HCT116 (cell line): ENCODE results near the gene SEMA3B.

Experiments
- EGR1 ChIP-seq: IDR thresholded peaks from 2 replicates; pipeline ENCODE4 v1.6.1; 2012; ENCODE audit warnings: low read depth
- EZH2 ChIP-seq: fragments of 200-600 bp; sonication (generic); IDR thresholded peaks from 2 replicates; pipeline ENCODE4 v1.6.1; 2017; ENCODE audit warnings: antibody characterized with exemption, mixed run types
- EZH2phosphoT487 ChIP-seq: fragments of 200-600 bp; IDR thresholded peaks from 2 replicates; pipeline ENCODE4 v1.6.1; 2018; ENCODE audit warnings: antibody characterized with exemption, borderline replicate concordance
- POLR2A ChIP-seq: IDR thresholded peaks from 2 replicates; pipeline ENCODE4 v1.7.0; 2011; ENCODE audit warnings: borderline replicate concordance; ENCODE audit not compliant: insufficient read depth, insufficient read length; ENCODE audit errors: extremely low read depth
- POLR2AphosphoS5 ChIP-seq: IDR thresholded peaks from 2 replicates; pipeline ENCODE4 v1.6.1; 2011; ENCODE audit warnings: mild to moderate bottlenecking, low read depth, low read length, moderate library complexity
- RAD21 ChIP-seq: IDR thresholded peaks from 2 replicates; pipeline ENCODE4 v1.6.1; 2012; ENCODE audit warnings: low read depth, mild to moderate bottlenecking
- SIN3A ChIP-seq: IDR thresholded peaks from 2 replicates; pipeline ENCODE4 v1.6.1; 2012; ENCODE audit warnings: low read depth
- SP1 ChIP-seq: IDR thresholded peaks from 2 replicates; pipeline ENCODE4 v1.6.1; 2012; ENCODE audit warnings: low read depth
- SRF ChIP-seq: IDR thresholded peaks from 2 replicates; pipeline ENCODE4 v1.6.1; 2012; ENCODE audit warnings: low read depth
- YY1 ChIP-seq: IDR thresholded peaks from 2 replicates; pipeline ENCODE4 v1.6.1; 2011; ENCODE audit warnings: low read length, low read depth, moderate library complexity, mild to moderate bottlenecking; ENCODE audit not compliant: insufficient replicate concordance; ENCODE audit errors: extremely low read depth
- ZFX ChIP-seq: fragments of 450-650 bp; IDR thresholded peaks from 2 replicates; pipeline ENCODE4 v1.6.1; 2017
- ZNF274 ChIP-seq: fragments of 200-500 bp; sonication (Bioruptor generic); IDR thresholded peaks from 2 replicates; pipeline ENCODE4 v1.6.1; 2014; ENCODE audit warnings: mild to moderate bottlenecking, low read depth, low read length, inconsistent platforms
- TF ChIP-seq, protein P1 (sequence below), 3 experiments: fragments of 200-600 bp in 1 of 3; sonication (generic) in 1 of 3; IDR thresholded peaks in 2 of 3; conservative IDR thresholded peaks in 1 of 3; 2 replicates each; pipeline ENCODE4 v1.5.1; 2012 to 2017; ENCODE audit warnings: low read depth in 2 of 3, low read length in 2 of 3, antibody characterized with exemption in 1 of 3, borderline replicate concordance in 1 of 3, control low read depth in 1 of 3, mild to moderate bottlenecking in 1 of 3, mixed read lengths in 1 of 3, mixed run types in 1 of 3, moderate library complexity in 1 of 3; ENCODE audit not compliant: insufficient read depth in 1 of 3
- TF ChIP-seq, protein P2 (sequence below): IDR thresholded peaks from 2 replicates; pipeline ENCODE4 v1.6.1; 2012; ENCODE audit warnings: low read depth

DNA sequence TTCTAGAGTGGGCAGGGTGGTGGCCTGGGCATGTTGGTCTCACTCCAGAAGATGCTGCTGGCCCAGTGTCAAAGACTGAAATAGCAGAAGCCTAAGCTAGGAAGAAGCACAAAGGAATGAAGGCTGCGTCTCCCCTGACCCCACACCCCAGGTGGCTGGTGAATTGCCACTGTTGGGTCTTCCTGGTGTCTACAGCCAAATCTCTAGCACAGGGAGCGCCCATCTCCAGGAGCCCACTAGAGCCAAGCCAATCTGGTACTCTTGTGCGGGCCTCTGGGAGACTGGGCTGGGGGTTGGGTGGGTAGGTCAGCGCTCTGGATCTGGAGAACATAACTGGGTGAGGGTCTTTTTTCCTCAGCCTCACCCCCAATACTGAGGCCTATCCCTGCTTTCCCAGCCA lies 58.2 kb downstream of the SEMA3B start:
- TF ChIP-seq POLR2A (no peak), EZH2phosphoT487 (no peak), SRF (no peak), EZH2 (no peak), EGR1 (no peak), ZNF274 (no peak), SIN3A (no peak), POLR2AphosphoS5 (no peak), YY1 (no peak), SP1 (no peak), RAD21 (no peak), ZFX (no peak)
- TF ChIP-seq, protein P1, sequence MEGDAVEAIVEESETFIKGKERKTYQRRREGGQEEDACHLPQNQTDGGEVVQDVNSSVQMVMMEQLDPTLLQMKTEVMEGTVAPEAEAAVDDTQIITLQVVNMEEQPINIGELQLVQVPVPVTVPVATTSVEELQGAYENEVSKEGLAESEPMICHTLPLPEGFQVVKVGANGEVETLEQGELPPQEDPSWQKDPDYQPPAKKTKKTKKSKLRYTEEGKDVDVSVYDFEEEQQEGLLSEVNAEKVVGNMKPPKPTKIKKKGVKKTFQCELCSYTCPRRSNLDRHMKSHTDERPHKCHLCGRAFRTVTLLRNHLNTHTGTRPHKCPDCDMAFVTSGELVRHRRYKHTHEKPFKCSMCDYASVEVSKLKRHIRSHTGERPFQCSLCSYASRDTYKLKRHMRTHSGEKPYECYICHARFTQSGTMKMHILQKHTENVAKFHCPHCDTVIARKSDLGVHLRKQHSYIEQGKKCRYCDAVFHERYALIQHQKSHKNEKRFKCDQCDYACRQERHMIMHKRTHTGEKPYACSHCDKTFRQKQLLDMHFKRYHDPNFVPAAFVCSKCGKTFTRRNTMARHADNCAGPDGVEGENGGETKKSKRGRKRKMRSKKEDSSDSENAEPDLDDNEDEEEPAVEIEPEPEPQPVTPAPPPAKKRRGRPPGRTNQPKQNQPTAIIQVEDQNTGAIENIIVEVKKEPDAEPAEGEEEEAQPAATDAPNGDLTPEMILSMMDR (IDR thresholded peaks at IDR 0.05 in 2 of 3, conservative IDR thresholded peaks at IDR 0.05 in 1 of 3; ENCODE audit: borderline replicate concordance in 1 of 3, insufficient read depth in 1 of 3, low read depth in 2 of 3, low read length in 2 of 3), result no peak
- TF ChIP-seq, protein P2, sequence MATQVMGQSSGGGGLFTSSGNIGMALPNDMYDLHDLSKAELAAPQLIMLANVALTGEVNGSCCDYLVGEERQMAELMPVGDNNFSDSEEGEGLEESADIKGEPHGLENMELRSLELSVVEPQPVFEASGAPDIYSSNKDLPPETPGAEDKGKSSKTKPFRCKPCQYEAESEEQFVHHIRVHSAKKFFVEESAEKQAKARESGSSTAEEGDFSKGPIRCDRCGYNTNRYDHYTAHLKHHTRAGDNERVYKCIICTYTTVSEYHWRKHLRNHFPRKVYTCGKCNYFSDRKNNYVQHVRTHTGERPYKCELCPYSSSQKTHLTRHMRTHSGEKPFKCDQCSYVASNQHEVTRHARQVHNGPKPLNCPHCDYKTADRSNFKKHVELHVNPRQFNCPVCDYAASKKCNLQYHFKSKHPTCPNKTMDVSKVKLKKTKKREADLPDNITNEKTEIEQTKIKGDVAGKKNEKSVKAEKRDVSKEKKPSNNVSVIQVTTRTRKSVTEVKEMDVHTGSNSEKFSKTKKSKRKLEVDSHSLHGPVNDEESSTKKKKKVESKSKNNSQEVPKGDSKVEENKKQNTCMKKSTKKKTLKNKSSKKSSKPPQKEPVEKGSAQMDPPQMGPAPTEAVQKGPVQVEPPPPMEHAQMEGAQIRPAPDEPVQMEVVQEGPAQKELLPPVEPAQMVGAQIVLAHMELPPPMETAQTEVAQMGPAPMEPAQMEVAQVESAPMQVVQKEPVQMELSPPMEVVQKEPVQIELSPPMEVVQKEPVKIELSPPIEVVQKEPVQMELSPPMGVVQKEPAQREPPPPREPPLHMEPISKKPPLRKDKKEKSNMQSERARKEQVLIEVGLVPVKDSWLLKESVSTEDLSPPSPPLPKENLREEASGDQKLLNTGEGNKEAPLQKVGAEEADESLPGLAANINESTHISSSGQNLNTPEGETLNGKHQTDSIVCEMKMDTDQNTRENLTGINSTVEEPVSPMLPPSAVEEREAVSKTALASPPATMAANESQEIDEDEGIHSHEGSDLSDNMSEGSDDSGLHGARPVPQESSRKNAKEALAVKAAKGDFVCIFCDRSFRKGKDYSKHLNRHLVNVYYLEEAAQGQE, result no peak
